ENCODE results near the gene ZFPL1.

ZFPL1 gene

GRCh38 chr11:65130631-65131416 is 46.8 kb downstream of the ZFPL1 start:
- no peak for DNase-seq

DNA sequence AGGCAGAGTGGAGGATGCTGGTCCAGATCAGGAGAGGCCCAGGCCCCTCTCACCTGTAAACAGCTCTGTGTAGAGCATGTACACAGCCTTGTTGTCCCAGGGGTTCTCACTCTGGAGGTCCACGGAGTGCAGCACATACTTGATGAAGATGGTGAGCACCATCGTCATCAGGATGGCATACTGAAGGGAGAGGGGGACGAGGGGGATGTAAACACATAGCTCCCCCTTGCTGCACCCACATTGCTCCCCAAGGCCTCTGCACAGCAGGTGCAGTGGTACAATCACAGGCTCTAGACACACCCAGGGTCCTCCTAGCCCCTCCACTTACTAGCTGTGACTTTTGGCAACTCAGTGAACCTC is 47.4 kb downstream of the ZFPL1 start:
- no peak for DNase-seq

DNA sequence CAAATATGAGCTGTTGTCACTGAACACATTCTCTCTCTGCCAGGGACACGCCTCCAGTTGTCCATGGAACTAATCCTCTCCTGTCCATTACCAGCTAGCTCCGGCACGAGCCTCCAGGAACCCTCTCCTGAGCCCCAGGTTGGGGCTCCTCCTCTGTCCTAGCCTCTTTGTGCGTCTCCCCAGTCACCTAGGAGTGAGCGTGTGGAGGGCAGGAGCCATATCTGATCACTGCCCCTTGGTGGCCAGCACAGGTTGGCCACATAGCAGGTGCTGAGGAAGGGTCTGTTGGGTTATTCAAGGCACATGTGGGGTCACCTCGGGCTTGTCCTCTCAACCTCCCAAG is 47.8 kb downstream of the ZFPL1 start:
- DNase-seq: no peak

DNA sequence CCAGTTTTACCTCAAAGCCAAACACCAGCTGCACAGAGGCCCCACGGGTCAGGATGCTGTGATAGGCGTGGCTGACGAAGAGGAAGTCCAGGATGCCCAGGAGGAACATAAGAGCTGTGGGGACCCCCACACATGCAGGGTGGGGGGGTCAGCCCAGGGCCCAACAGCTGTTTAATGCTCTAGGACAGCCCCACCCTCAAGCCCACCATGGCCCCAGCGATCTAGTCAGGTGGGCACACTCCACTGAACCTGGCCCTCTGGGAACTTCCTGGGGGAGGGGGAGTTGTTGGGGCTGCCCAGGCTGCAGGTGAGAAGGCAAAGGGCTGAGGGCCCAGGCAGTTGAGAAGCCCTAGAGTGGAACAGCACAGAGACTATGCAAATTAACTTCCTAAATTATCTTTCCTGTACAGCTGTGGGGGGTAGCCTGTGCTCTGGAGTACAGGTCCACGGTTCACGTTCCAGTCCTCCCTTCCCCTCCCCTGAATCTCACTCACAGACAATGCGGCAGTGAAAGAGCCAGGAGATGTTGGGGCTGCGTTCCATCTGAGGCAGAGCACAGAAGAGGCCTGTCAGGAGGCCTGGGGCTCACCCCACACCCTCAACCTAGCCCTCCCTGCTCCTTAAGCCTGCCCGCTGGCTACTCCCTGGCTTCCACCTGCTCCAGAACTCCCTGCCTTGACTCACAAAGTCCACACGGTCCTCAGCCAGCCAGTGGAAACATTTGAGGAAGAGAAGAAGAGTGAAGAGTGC is 48.4 kb downstream of the ZFPL1 start:
- no peak for DNase-seq

DNA sequence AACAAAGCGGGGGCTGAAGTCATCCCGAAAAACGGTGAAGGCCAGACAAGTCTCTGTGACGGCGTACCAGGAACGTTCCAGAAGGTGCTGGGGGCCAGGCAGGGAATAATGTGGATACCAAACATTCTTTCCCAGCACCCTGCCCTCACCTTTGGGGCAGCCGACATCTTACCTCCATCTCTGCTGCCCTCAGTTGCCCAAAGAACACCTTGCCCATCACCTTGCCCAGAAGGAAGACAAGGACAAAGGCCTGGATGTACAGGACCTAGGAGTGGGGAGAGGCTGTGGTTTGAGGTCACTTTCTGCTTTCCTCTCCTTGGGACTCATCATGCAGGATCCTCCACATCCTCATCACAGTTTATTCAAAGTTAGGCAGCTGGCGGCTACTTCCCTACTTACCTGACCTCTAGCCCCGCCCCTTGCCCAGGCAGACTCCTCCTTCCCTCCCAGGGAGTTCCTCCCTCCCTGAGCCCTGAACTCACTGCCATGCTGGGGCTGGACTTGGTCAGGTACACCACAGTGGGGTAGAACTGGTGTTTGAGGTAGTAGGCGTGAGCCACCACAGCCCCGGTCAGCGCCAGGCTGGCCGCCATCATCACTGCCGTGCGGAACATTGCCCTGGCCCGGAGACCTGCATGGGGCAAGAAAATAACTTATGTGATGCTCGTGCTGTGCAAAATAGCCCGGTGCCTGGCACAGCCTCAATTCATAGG is 49.1 kb downstream of the ZFPL1 start:
- DNase-seq: no peak

- no peak for DNase-seq
Observed at GRCh38 chr11:65133724-65134123, 49.7 kb downstream of the ZFPL1 start.

DNA sequence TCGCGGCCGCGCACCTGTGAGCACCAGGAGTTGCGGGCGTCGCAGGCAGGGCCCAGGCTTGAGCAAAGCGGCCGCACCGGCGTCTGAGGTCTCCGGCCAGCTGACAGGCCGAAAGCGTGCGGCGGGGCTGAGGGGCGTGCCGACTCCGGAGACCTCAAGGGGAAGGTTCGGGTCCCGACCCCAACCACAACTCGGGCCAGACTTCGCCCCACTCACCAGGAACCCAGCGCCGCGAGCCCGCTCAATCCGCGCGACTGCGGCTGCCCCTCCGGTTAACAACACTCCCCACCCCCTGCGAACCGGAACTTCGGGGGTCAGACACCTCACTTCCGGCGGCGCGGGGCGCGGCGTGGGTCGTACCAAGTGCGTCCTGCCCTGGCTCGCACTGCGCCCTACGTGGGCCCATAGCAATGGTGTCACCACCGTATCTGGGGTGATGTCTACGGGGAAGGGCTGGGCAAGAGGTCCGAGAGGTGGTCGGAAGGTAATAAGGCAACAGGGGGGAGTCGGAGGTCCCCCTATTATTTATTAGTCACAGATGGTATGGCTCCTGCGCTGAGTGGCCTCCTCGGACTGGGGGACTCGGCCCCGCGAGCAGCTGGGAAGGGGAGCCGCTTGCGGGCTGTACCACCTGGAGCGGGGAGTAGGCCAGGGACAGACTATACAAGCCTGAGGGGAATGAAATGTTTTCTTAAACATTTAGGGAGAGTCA is 50.4 kb downstream of the ZFPL1 start, which contains the start of gene SYVN1:
SYVN1 (minus strand) TSS at position 280 of the 712 bp plus-strand sequence. CDS start 918 bp downstream, outside the sequence.
- peak; percentile 91 for DNase-seq

DNA sequence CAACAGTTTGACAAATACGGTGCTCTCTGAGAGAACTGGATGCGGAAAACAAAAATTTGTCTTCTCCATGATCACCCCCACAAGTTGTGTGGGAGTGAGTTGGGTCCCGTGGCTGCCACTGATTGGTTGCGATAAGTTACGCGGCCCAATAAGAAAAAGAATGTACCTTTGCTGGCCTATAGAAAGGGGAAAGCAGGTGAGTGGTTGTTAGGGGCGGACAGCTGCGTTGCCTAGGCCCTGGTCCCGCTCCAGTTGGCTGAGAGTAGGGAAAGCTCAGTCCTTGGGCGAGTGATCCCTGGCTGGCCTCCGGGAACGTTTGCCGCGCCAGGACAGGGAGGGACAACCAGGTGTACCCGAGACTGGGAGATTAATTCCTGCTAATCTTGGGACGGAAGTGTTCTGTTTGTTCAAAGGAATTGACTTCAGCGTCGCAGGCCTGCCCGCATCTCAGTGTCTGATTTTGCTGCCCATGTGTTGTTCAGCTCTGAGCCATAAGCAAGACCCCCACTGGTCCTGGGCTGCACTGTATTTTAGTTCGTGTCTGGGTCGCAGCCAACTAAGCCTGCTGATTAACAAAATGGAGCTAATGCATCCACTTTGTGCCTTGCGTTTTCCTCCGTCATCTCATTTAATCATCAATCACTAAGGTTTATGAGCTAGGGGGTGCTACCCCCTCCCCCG is 51.1 kb downstream of the ZFPL1 start:
- DNase-seq: peak; percentile 95

- no peak for DNase-seq
Observed at GRCh38 chr11:65135633-65136145, 51.7 kb downstream of the ZFPL1 start.

DNA sequence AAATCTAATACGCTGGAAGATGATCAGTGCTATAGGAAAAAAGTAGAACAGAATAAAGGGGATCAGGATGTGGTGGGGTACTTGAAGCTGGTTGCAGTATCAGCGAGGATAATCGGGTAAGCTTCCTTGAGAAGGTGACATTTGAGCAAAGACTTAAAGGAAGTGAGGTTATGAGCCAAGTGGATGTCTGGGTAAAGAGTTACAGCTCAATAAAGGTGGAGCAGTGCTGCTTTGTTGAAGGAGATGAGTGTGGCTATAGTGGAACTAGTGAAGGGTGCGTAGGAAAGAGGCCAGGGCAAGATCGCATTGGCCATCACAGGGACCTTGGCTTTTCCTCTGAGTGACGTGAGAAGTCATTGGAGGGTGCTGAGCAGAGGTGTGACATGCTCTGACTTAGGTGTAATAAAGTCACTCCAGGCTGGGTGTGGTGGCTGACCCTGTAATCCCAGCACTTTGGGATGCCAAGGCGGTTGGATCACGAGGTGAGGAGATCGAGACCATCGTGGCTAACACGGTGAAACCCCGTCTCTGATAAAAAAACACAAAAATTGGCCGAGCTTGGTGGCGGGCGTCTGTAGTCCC is 52.6 kb downstream of the ZFPL1 start:
- DNase-seq: no peak
